Liver (tissue), 9 donors: Measurements from ENCODE around the gene UQCC3. TPM values are rescaled to one million over a fixed set of nuclear protein-coding genes. Genes with fewer than 3 reads are reported as not detected.

Source experiments
- DNase-seq: peaks from one replicate; pipeline ENCODE4 v3.0.0-alpha.2; 2017; ENCODE audit warnings: low spot score
- H3K27ac ChIP-seq, 2 donors: one replicate each; pipeline ENCODE4 v1.7.0; 2013; ENCODE audit warnings: inconsistent platforms in 2 of 2, low read length in 2 of 2, control low read depth in 1 of 2, low read depth in 1 of 2, mild to moderate bottlenecking in 1 of 2
- H3K27me3 ChIP-seq, 4 donors: one replicate each; pipeline versions ENCODE4 v1.6.1 to v1.7.0; 2013; ENCODE audit warnings: low read length in 3 of 4, inconsistent platforms in 1 of 4, mild to moderate bottlenecking in 1 of 4, moderate library complexity in 1 of 4; ENCODE audit not compliant: control insufficient read depth in 4 of 4, insufficient read depth in 4 of 4
- H3K36me3 ChIP-seq, 4 donors: one replicate each; pipeline versions ENCODE4 v1.6.1 to v1.7.0; 2013; ENCODE audit warnings: low read length in 3 of 4, mild to moderate bottlenecking in 3 of 4, low read depth in 1 of 4, moderate library complexity in 1 of 4; ENCODE audit not compliant: control insufficient read depth in 4 of 4, insufficient read depth in 3 of 4
- H3K4me1 ChIP-seq, 4 donors: one replicate each; pipeline versions ENCODE4 v1.6.1 to v1.7.0; 2013; ENCODE audit warnings: low read length in 3 of 4, mild to moderate bottlenecking in 3 of 4, moderate library complexity in 1 of 4; ENCODE audit not compliant: control insufficient read depth in 4 of 4, insufficient read depth in 4 of 4
- H3K4me3 ChIP-seq, 3 donors: one replicate each; pipeline versions ENCODE4 v1.6.1 to v1.7.0; 2013; ENCODE audit warnings: low read length in 3 of 3, control low read depth in 1 of 3, low read depth in 1 of 3, mild to moderate bottlenecking in 1 of 3
- H3K9ac ChIP-seq, 2 donors: one replicate each; pipeline ENCODE4 v1.7.0; 2013; ENCODE audit warnings: low read length in 2 of 2, mild to moderate bottlenecking in 2 of 2, moderate library complexity in 2 of 2, control low read depth in 1 of 2, low read depth in 1 of 2
- H3K9me3 ChIP-seq, 4 donors: one replicate each; pipeline versions ENCODE4 v1.6.1 to v1.7.0; 2013; ENCODE audit warnings: low read length in 3 of 4; ENCODE audit not compliant: control insufficient read depth in 4 of 4
- CTCF ChIP-seq: fragments of 150-350 bp; IDR thresholded peaks from 2 replicates; pipeline ENCODE4 v1.5.1; 2017; ENCODE audit warnings: improper control_type of control experiment, low read depth, low read length; ENCODE audit not compliant: missing input control
- EGR1 ChIP-seq, 2 donors: IDR thresholded peaks; 2 replicates each; pipeline ENCODE4 v1.6.1; 2016 to 2018; ENCODE audit warnings: antibody characterized with exemption in 2 of 2, low read depth in 2 of 2
- FOXA1 ChIP-seq: IDR thresholded peaks from 2 replicates; pipeline ENCODE4 v1.6.1; 2016; ENCODE audit warnings: antibody characterized with exemption
- FOXA2 ChIP-seq: IDR thresholded peaks from 2 replicates; pipeline ENCODE4 v1.6.1; 2016; ENCODE audit warnings: antibody characterized with exemption
- GABPA ChIP-seq, 2 donors: IDR thresholded peaks in 1 of 2; conservative IDR thresholded peaks in 1 of 2; 2 replicates each; pipeline ENCODE4 v1.6.1; 2016; ENCODE audit warnings: antibody characterized with exemption in 2 of 2, mild to moderate bottlenecking in 1 of 2, moderate library complexity in 1 of 2
- HNF4A ChIP-seq, 2 donors: conservative IDR thresholded peaks; 2 replicates each; pipeline ENCODE4 v1.6.1; 2016; ENCODE audit warnings: antibody characterized with exemption in 2 of 2, mild to moderate bottlenecking in 2 of 2
- RAD21 ChIP-seq, 2 donors: IDR thresholded peaks; 2 replicates each; pipeline ENCODE4 v1.6.1; 2016; ENCODE audit warnings: antibody characterized with exemption in 2 of 2, mild to moderate bottlenecking in 2 of 2
- RXRA ChIP-seq, 2 donors: IDR thresholded peaks; 2 replicates each; pipeline ENCODE4 v1.6.1; 2017 to 2018; ENCODE audit warnings: antibody characterized with exemption in 2 of 2, mild to moderate bottlenecking in 1 of 2
- SP1 ChIP-seq: IDR thresholded peaks from 2 replicates; pipeline ENCODE4 v1.6.1; 2018; ENCODE audit warnings: antibody characterized with exemption, mild to moderate bottlenecking
- YY1 ChIP-seq: IDR thresholded peaks from 2 replicates; pipeline ENCODE4 v1.6.1; 2016; ENCODE audit warnings: antibody characterized with exemption, mild to moderate bottlenecking
- whole genome bisulfite sequencing: extraction: QIAGEN DNeasy Blood & Tissue Kit; methylation state at CpG from one replicate; pipeline ENCODE4 v1.1.7; 2013; 5-methylcytosine and 5-hydroxymethylcytosine counted together
- polyA plus RNA-seq, 2 donors: library from polyadenylated mRNA; stranded (reverse) in 1 of 2; unstranded in 1 of 2; fragments of 200-250 nt in 1 of 2; fragments of >200 nt in 1 of 2; fragmentation: Nextera tagmentation in 1 of 2; extraction: Ambion mirVana in 1 of 2; gene quantifications; one replicate each; pipeline versions ENCODE4 v1.2.1 to v1.2.3, GENCODE V29; 2013 to 2015
- total RNA-seq, 2 donors: library from RNA; depleted of rRNA; stranded (reverse); fragments of >200 nt; gene quantifications; one replicate each; pipeline ENCODE4 v1.2.3, GENCODE V29; 2014
- TF ChIP-seq, protein P1 (sequence below): IDR thresholded peaks from 2 replicates; pipeline ENCODE4 v1.6.1; 2016; ENCODE audit warnings: antibody characterized with exemption
- TF ChIP-seq, protein P2 (sequence below): IDR thresholded peaks from 2 replicates; pipeline ENCODE4 v1.6.1; 2016; ENCODE audit warnings: antibody characterized with exemption
- donor health status: healthy.
- donor health status: healthy.
- donor health status: healthy.
- donor health status: healthy.
- donor health status: healthy.

UQCC3 gene
- total and polyA plus RNA-seq, 4 donors = 2.9 to 12.2 (median 6.6) TPM

DNA sequence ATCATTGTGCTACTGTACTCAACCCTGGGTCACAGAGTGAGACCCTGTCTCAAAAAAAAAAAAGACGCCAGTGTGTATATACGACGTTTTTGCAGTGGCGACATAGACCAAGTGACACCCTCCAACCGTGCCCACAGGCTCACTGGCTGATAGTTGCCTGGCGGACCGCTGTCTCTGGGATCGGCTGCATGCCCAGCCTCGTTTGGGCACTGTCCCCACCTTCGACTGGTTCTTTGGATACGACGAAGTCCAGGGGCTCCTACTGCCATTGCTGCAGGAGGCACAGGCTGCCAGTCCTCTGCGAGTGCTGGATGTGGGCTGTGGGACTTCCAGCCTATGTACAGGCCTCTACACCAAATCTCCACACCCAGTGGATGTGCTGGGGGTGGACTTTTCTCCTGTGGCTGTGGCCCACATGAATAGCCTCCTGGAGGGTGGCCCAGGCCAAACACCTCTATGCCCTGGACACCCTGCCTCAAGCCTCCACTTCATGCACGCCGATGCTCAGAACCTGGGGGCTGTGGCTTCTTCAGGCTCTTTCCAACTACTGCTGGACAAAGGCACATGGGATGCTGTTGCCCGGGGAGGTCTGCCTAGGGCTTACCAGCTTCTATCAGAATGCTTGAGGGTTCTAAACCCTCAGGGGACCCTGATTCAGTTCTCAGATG is 5.1 kb upstream of the UQCC3 start (continued):
- TF ChIP-seq, protein P1, sequence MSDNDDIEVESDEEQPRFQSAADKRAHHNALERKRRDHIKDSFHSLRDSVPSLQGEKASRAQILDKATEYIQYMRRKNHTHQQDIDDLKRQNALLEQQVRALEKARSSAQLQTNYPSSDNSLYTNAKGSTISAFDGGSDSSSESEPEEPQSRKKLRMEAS = no peak

DNA sequence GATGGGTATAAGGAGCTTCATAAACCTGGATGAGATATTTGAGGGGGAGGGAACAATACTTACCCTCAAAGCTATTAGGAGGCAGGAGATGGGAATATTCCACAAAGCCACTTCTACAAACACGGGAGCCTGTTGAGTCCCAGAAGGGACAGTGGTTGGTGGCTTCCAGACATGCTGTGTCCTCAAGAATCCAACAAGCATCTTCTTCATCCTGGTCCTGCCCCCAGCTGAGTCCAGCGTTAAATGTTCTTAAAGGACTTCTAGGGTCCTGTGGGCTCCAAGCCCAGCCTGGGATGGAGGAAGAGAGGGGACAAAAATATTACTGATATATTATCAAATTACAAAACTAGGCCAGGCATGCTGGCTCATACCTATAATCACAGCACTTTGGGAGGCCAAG is 4.0 kb upstream of the UQCC3 start:
- peaks cover 1 to 10% (median 6%) of the 10 kb centered on the region in 4 donors for H3K36me3 ChIP-seq
- peaks cover 15 to 49% (median 35%) of the 10 kb centered on the region in 4 donors for H3K4me1 ChIP-seq
- no peak for DNase-seq
- H3K4me3 ChIP-seq = no peak overlapping the region
- H3K27ac ChIP-seq = no peak overlapping the region
- TF ChIP-seq FOXA2 (no peak), EGR1 (IDR thresholded peaks at IDR 0.05; ENCODE audit: low read depth in 2 of 2) (no peak)
- H3K9me3 ChIP-seq = no peaks in the 10 kb centered on the region
- H3K27me3 ChIP-seq = no peaks in the 10 kb centered on the region
- WGBS = 92% methylated on average over 2 of the region's 2 CpGs
- no peak overlapping the region for H3K9ac ChIP-seq

GRCh38 chr11:62669420-62670161 is 1.9 kb upstream of the UQCC3 start:
- Histone ChIP-seq H3K27ac (peak overlapping the region in 1 of 2 donors; percentile 29), H3K4me3 (no peak overlapping the region), H3K4me1 (peaks cover 22 to 56% (median 44%) of the 10 kb centered on the region in 4 donors), H3K36me3 (peaks cover 0 to 8% (median 0%) of the 10 kb centered on the region in 4 donors), H3K9me3 (no peaks in the 10 kb centered on the region), H3K9ac (peak overlapping the region in 1 of 2 donors; percentile 1), H3K27me3 (no peaks in the 10 kb centered on the region)
- TF ChIP-seq HNF4A (conservative IDR thresholded peaks at IDR 0.05) (peak; percentile 36 to 40), YY1 (peak; percentile 34), SP1 (peak; percentile 27), FOXA1 (no peak), RXRA (IDR thresholded peaks at IDR 0.05) (peak in 1 of 2 donors; percentile 49), CTCF (no peak), FOXA2 (no peak), GABPA (IDR thresholded peaks at IDR 0.05 in 1 of 2, conservative IDR thresholded peaks at IDR 0.05 in 1 of 2) (peak in 1 of 2 donors; percentile 61)
- TF ChIP-seq, protein P1 = no peak
- no peak for DNase-seq
- WGBS = 69% methylated on average over 4 of the region's 4 CpGs

DNA sequence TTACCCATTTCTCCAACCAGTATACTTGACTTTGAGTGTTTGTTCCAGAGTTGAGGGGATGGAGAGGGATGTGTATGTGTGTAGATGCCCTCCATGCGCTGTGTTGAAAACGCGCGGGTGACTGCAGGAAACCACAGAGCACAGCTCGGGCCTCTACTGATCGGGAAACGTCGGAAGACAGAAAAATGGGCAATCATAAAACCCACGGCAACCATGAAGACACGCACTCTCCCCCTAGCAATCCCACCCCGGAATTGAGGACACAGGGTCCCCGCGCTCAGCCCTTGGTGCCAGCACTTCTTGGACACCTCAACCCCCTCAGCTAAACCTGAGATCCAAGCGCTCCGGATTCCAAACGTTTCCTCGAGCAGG is 251 bp upstream of the UQCC3 start:
- peak overlapping the region; percentile 80 to 84 for H3K9ac ChIP-seq
- peaks cover 0 to 8% (median under 1%) of the 10 kb centered on the region in 4 donors for H3K36me3 ChIP-seq
- H3K27ac ChIP-seq = peak overlapping the region; percentile 83 to 86
- under 1% methylated on average over 17 of the region's 17 CpGs for WGBS
- TF ChIP-seq FOXA1 = no peak
- TF ChIP-seq, protein P2, sequence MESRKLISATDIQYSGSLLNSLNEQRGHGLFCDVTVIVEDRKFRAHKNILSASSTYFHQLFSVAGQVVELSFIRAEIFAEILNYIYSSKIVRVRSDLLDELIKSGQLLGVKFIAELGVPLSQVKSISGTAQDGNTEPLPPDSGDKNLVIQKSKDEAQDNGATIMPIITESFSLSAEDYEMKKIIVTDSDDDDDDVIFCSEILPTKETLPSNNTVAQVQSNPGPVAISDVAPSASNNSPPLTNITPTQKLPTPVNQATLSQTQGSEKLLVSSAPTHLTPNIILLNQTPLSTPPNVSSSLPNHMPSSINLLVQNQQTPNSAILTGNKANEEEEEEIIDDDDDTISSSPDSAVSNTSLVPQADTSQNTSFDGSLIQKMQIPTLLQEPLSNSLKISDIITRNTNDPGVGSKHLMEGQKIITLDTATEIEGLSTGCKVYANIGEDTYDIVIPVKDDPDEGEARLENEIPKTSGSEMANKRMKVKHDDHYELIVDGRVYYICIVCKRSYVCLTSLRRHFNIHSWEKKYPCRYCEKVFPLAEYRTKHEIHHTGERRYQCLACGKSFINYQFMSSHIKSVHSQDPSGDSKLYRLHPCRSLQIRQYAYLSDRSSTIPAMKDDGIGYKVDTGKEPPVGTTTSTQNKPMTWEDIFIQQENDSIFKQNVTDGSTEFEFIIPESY = peak; percentile 32
- no peak for TF ChIP-seq RAD21 (IDR thresholded peaks at IDR 0.05)
- no peaks in the 10 kb centered on the region for H3K27me3 ChIP-seq
- H3K4me3 ChIP-seq = peak overlapping the region; percentile 82 to 92 (median 86)
- DNase-seq = no peak
- H3K4me1 ChIP-seq = peaks cover 18 to 50% (median 39%) of the 10 kb centered on the region in 4 donors
- no peaks in the 10 kb centered on the region for H3K9me3 ChIP-seq
